Fibroblast of lung (primary cell): ENCODE data around the gene CRAMP1. TPM values are rescaled to one million over a fixed set of nuclear protein-coding genes. Genes with fewer than 3 reads are reported as not detected.

ENCODE experiments used
- DNase-seq, 2 donors: peaks; one replicate each; pipeline versions ENCODE4 v3.0.0 to v3.0.0-alpha.2; 2010; ENCODE audit warnings: low read depth in 2 of 2
- H2AFZ ChIP-seq: 2 replicates; pipeline ENCODE4 v1.5.1; 2012; ENCODE audit warnings: low read length, control low read depth, inconsistent platforms
- H3K27ac ChIP-seq: 2 replicates; pipeline ENCODE4 v1.5.1; 2011; ENCODE audit warnings: low read length, control low read depth; ENCODE audit not compliant: insufficient read depth
- H3K27me3 ChIP-seq: 2 replicates; pipeline ENCODE4 v1.5.1; 2011; ENCODE audit warnings: mild to moderate bottlenecking, low read length; ENCODE audit not compliant: control insufficient read depth, insufficient read depth
- H3K36me3 ChIP-seq: 2 replicates; pipeline ENCODE4 v1.5.1; 2011; ENCODE audit warnings: low read length; ENCODE audit not compliant: control insufficient read depth, insufficient read depth
- H3K4me1 ChIP-seq: 2 replicates; pipeline ENCODE4 v1.5.1; 2011; ENCODE audit warnings: low read length; ENCODE audit not compliant: control insufficient read depth, insufficient read depth; ENCODE audit errors: extremely low read depth
- H3K4me2 ChIP-seq: 2 replicates; pipeline ENCODE4 v1.5.1; 2011; ENCODE audit warnings: low read length, control low read depth; ENCODE audit not compliant: insufficient read depth; ENCODE audit errors: extremely low read depth
- H3K4me3 ChIP-seq, 4 experiments: fragments of 200-600 bp in 1 of 4; sonication (generic) in 1 of 4; replicated peaks in 1 of 4; 2 replicates each; pipeline ENCODE4 v1.5.1; 2011 to 2016; ENCODE audit warnings: low read length in 4 of 4, low read depth in 3 of 4, mild to moderate bottlenecking in 3 of 4, control low read depth in 2 of 4, inconsistent platforms in 1 of 4, mixed read lengths in 1 of 4; ENCODE audit not compliant: insufficient read depth in 1 of 4; ENCODE audit errors: control extremely low read depth in 1 of 4
- H3K79me2 ChIP-seq: 2 replicates; pipeline ENCODE4 v1.5.1; 2012; ENCODE audit warnings: mild to moderate bottlenecking, low read length, inconsistent platforms; ENCODE audit not compliant: control insufficient read depth, insufficient read depth
- H3K9ac ChIP-seq: 2 replicates; pipeline ENCODE4 v1.5.1; 2011; ENCODE audit warnings: mild to moderate bottlenecking, low read length, control low read depth; ENCODE audit not compliant: insufficient read depth
- H3K9me3 ChIP-seq: 2 replicates; pipeline ENCODE4 v1.5.1; 2012; ENCODE audit warnings: low read depth, low read length; ENCODE audit not compliant: control insufficient read depth, insufficient read depth
- H4K20me1 ChIP-seq: 2 replicates; pipeline ENCODE4 v1.5.1; 2011; ENCODE audit warnings: low read length; ENCODE audit not compliant: control insufficient read depth, insufficient read depth; ENCODE audit errors: extremely low read depth
- CTCF ChIP-seq, 2 donors: IDR thresholded peaks in 1 of 2; conservative IDR thresholded peaks in 1 of 2; 1 replicate in 1 of 2; 2 replicates in 1 of 2; pipeline ENCODE4 v1.5.1; 2011 to 2012; ENCODE audit warnings: low read length in 2 of 2, control low read depth in 1 of 2, inconsistent platforms in 1 of 2, low read depth in 1 of 2, mild to moderate bottlenecking in 1 of 2
- EZH2 ChIP-seq: IDR thresholded peaks from 2 replicates; pipeline ENCODE4 v1.5.1; 2012; ENCODE audit warnings: low read length, control low read depth, mild to moderate bottlenecking; ENCODE audit errors: missing control alignments
- polyA plus RNA-seq, 2 donors: library from polyadenylated mRNA; depleted of rRNA in 1 of 2; stranded (reverse) in 1 of 2; unstranded in 1 of 2; fragments of >200 nt; gene quantifications; 2 replicates each; pipeline ENCODE4 v1.2.1, GENCODE V29; 2011 to 2012; ENCODE audit warnings: missing spikeins in 1 of 2
- total RNA-seq: library from RNA; depleted of rRNA; stranded (reverse); fragments of >200 nt; gene quantifications from 2 replicates; pipeline ENCODE4 v1.2.1, GENCODE V29; 2014

The CRAMP1 gene
- total and polyA plus RNA-seq, 2 donors (not counting 1 experiment from before 2014, with no cell fraction given) = 6.2 to 7.8 TPM

DNA sequence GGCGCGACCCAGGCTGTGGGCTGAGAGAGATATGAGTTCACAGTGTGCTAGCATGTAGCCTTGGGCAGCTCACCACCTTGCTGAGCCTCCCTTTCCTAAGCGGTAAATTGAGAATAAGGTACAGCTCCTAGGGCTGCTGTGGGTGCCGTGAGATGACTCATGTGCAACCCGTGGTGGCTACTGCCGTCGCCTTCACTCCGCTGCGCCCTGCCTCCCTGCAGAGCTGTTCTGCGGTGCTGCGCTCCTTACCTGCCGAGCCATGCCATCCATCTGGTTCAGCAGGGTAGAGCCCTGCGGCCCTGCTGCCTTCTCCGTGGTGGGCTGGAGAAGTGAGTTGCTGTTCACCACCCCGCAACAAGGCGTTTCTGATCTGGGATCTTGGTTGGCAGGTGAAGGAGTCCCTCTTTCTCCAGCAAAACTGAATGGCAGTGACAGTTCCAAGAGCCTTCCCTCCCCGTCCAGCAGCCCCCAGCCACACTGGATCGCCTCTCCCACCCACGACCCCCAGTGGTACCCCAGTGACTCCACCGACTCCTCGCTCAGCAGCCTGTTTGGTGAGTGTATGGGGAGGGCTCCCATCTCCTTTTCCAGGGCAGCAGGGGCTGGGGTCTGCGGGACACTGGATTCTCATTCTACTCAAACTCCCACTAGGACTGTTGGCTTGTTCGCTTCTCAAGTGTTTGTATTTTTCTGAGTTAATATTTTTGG is 56.6 kb downstream of the CRAMP1 start:
- no peaks in the 10 kb centered on the region for H3K4me1 ChIP-seq
- DNase-seq = no peak
- H3K79me2 ChIP-seq = no peaks in the 10 kb centered on the region
- H3K27ac ChIP-seq = no peak overlapping the region
- no peak overlapping the region for H3K4me2 ChIP-seq
- no peaks in the 10 kb centered on the region for H4K20me1 ChIP-seq
- no peaks in the 10 kb centered on the region for H3K27me3 ChIP-seq
- H3K4me3 ChIP-seq = no peak overlapping the region
- H3K9me3 ChIP-seq = no peaks in the 10 kb centered on the region
- no peak for TF ChIP-seq CTCF (conservative IDR thresholded peaks at IDR 0.05 in 1 of 2, IDR thresholded peaks at IDR 0.05 in 1 of 2; ENCODE audit: low read depth in 1 of 2, low read length in 2 of 2)
- TF ChIP-seq EZH2 = no peak
- no peak overlapping the region for H3K9ac ChIP-seq
- H3K36me3 ChIP-seq = peaks cover 55% of the 10 kb centered on the region
- H2AFZ ChIP-seq = no peak overlapping the region

GRCh38 chr16:1669698-1670097 is 57.5 kb downstream of the CRAMP1 start:
- Histone ChIP-seq H3K9ac (no peak overlapping the region), H3K27ac (no peak overlapping the region), H4K20me1 (no peaks in the 10 kb centered on the region), H3K9me3 (no peaks in the 10 kb centered on the region), H2AFZ (no peak overlapping the region), H3K36me3 (peaks cover 56% of the 10 kb centered on the region), H3K27me3 (no peaks in the 10 kb centered on the region), H3K4me2 (no peak overlapping the region), H3K4me3 (no peak overlapping the region), H3K4me1 (peaks cover under 1% of the 10 kb centered on the region), H3K79me2 (no peaks in the 10 kb centered on the region)
- TF ChIP-seq EZH2 (no peak), CTCF (conservative IDR thresholded peaks at IDR 0.05 in 1 of 2, IDR thresholded peaks at IDR 0.05 in 1 of 2; ENCODE audit: low read depth in 1 of 2, low read length in 2 of 2) (no peak)
- DNase-seq = no peak

DNA sequence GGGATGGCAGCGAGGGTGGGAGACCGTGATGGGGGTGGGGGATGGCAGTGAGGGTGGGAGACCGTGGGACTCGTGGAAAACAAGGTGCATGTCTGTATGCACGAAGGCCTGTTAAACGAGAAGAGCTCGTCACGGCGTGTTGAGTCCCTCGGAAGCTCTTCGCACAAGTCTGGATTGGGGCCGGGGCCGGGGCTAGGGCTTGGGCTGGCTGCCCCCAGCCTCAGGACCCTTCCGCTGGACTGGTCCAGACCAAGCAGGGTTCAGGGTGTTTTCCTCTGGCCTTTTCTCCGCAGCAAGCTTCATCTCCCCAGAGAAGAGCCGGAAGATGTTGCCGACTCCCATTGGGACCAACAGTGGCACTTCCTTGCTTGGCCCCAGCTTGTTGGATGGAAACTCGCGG is 58.2 kb downstream of the CRAMP1 start:
- no peak for TF ChIP-seq EZH2
- TF ChIP-seq CTCF (conservative IDR thresholded peaks at IDR 0.05 in 1 of 2, IDR thresholded peaks at IDR 0.05 in 1 of 2; ENCODE audit: low read depth in 1 of 2, low read length in 2 of 2) = no peak
- Histone ChIP-seq H3K36me3 (peaks cover 54% of the 10 kb centered on the region), H3K9ac (no peak overlapping the region), H3K79me2 (no peaks in the 10 kb centered on the region), H3K4me2 (no peak overlapping the region), H4K20me1 (no peaks in the 10 kb centered on the region), H3K4me3 (no peak overlapping the region), H3K9me3 (no peaks in the 10 kb centered on the region), H3K27me3 (no peaks in the 10 kb centered on the region), H2AFZ (no peak overlapping the region), H3K27ac (no peak overlapping the region), H3K4me1 (peaks cover 4% of the 10 kb centered on the region)
- DNase-seq = no peak
